Kidney (tissue), 14 donors: ENCODE data around the gene HS3ST6. TPM values are rescaled to one million over a fixed set of nuclear protein-coding genes. Genes with fewer than 3 reads are reported as not detected.

Experiments used
- DNase-seq, 5 donors: peaks; one replicate each; pipeline ENCODE4 v3.0.0-alpha.2; 2013 to 2020
- FAIRE-seq: peaks from 2 replicates; lab custom pipeline; 2012; peaks lifted over from hg19 to GRCh38; lab: Jason Lieb, UNC
- H3K27ac ChIP-seq, 2 donors: one replicate each; pipeline ENCODE4 v1.7.0; 2013; ENCODE audit warnings: low read depth in 2 of 2, low read length in 2 of 2, inconsistent platforms in 1 of 2
- H3K27me3 ChIP-seq: one replicate; pipeline ENCODE4 v1.7.1; 2013; ENCODE audit warnings: low read length, inconsistent platforms; ENCODE audit not compliant: control insufficient read depth, insufficient read depth
- H3K36me3 ChIP-seq, 3 donors: one replicate each; pipeline versions ENCODE4 v1.7.0 to v1.7.1; 2013; ENCODE audit warnings: low read length in 3 of 3, control low read depth in 1 of 3, inconsistent platforms in 1 of 3; ENCODE audit not compliant: insufficient read depth in 3 of 3, control insufficient read depth in 2 of 3
- H3K4me1 ChIP-seq, 3 donors: one replicate each; pipeline versions ENCODE4 v1.7.0 to v1.7.1; 2013; ENCODE audit warnings: low read length in 3 of 3, inconsistent platforms in 1 of 3, low read depth in 1 of 3; ENCODE audit not compliant: control insufficient read depth in 2 of 3, insufficient read depth in 2 of 3
- H3K4me3 ChIP-seq, 3 donors: one replicate each; pipeline versions ENCODE4 v1.7.0 to v1.8.1; 2013; ENCODE audit warnings: low read length in 3 of 3, control low read depth in 1 of 3, inconsistent platforms in 1 of 3
- H3K9ac ChIP-seq, 3 donors: one replicate each; pipeline versions ENCODE4 v1.7.0 to v1.7.1; 2013; ENCODE audit warnings: low read length in 3 of 3, control low read depth in 1 of 3, inconsistent platforms in 1 of 3
- H3K9me3 ChIP-seq, 3 donors: one replicate each; pipeline versions ENCODE4 v1.7.0 to v1.7.1; 2013; ENCODE audit warnings: low read length in 3 of 3, control low read depth in 1 of 3, inconsistent platforms in 1 of 3; ENCODE audit not compliant: control insufficient read depth in 2 of 3, insufficient read depth in 1 of 3
- CTCF ChIP-seq: IDR thresholded peaks from 3 replicates; pipeline ENCODE4 v1.5.1; 2012; ENCODE audit warnings: mild to moderate bottlenecking, moderate library complexity, borderline replicate concordance; ENCODE audit not compliant: insufficient read depth; ENCODE audit errors: extremely low read depth
- intact Hi-C: fragments of 100-400 bp; cut with DNase I; formaldehyde crosslinking; loops from one replicate; pipeline ENCODE4 v1.11.1; 2022
- polyA plus RNA-seq: library from polyadenylated mRNA; stranded (reverse); fragments of 350-450 nt; fragmentation: Illumina TruSeq; extraction: RNeasy Lipid Tissue Mini Kit (QIAGEN cat#74804); gene quantifications from one replicate; pipeline ENCODE4 v1.2.3, GENCODE V29; 2014; ENCODE audit warnings: low read depth, low replicate concordance; ENCODE audit not compliant: insufficient read depth
- total RNA-seq: library from RNA; stranded (reverse); fragmentation: NEBNext Ultra II Directional; extraction: Animal tissue kit (Norgen Biotek cat#: 25700); gene quantifications from one replicate; pipeline ENCODE4 v1.2.1, GENCODE V29; 2021
- donor health status: control.
- donor health status: control.
- donor health status: control.
- donor health status: control.
- donor health status: control.
- donor health status: DM: yes; HTN: yes; CAD: no.
- donor health status: Normal renal cell carcinoma (clear cell type).

Gene HS3ST6
- total and polyA plus RNA-seq, 2 donors from 2014 or later, result 0.19 to 0.73 TPM

- no peak overlapping the region for H3K27ac ChIP-seq
- no peaks in the 10 kb centered on the region for H3K36me3 ChIP-seq
- TF ChIP-seq CTCF, result no peak
- no peaks in the 10 kb centered on the region for H3K9me3 ChIP-seq
- H3K9ac ChIP-seq, result no peak overlapping the region
- DNase-seq (peak in 1 of 5 donors; percentile 47), FAIRE-seq (no peak)
- H3K4me3 ChIP-seq, result no peak overlapping the region
- H3K27me3 ChIP-seq, result peaks cover 32% of the 10 kb centered on the region
- H3K4me1 ChIP-seq, result no peaks in the 10 kb centered on the region
- intact Hi-C loops, result no loop called here
These were observed 407 bp downstream of the HS3ST6 start for GRCh38 chr16:1917665-1918350.

GRCh38 chr16:1917056-1917664, 1.1 kb downstream of the HS3ST6 start:
- DNase-seq (peak in 2 of 5 donors; percentile 62 to 63), FAIRE-seq (no peak)
- Histone ChIP-seq H3K27ac (no peak overlapping the region), H3K36me3 (no peaks in the 10 kb centered on the region), H3K9ac (no peak overlapping the region), H3K4me1 (no peaks in the 10 kb centered on the region), H3K27me3 (peaks cover 30% of the 10 kb centered on the region), H3K9me3 (no peaks in the 10 kb centered on the region), H3K4me3 (no peak overlapping the region)
- TF ChIP-seq CTCF, result no peak
- intact Hi-C loops, result no loop called here

- Histone ChIP-seq H3K9ac (no peak overlapping the region), H3K36me3 (no peaks in the 10 kb centered on the region), H3K4me1 (no peaks in the 10 kb centered on the region), H3K4me3 (no peak overlapping the region), H3K9me3 (no peaks in the 10 kb centered on the region), H3K27me3 (peaks cover 29% of the 10 kb centered on the region), H3K27ac (no peak overlapping the region)
- FAIRE-seq (no peak), DNase-seq (peak in 1 of 5 donors; percentile 53)
- intact Hi-C loops, result no loop called here
- TF ChIP-seq CTCF, result no peak
These were observed 1.6 kb downstream of the HS3ST6 start for GRCh38 chr16:1916640-1916990.
